ENCODE measurements around the gene C1orf198. TPM values are rescaled to one million over a fixed set of nuclear protein-coding genes. Genes with fewer than 3 reads are reported as not detected.

The C1orf198 gene
- polyA plus RNA-seq, 4 donors, result 85.6 to 102 (median 87.2) TPM

DNA sequence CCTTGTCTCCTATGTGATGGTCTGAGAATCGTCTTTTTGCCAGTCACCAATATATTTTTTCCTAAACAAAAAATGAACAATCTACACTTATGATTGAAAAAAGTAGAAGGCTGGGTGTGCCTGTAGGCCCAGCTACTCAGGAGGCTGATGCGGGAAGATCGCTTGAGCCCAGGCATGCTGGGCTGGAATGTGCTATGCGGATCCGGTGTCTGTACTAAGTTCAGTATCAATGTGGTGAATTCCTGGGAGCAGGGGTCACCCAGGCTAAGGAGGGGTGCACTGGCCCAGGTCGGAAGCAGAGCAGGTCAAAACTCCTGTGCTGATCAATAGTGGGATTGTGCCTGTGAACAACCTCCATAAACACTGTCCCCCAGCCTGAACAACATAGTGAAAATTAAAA is 25.7 kb upstream of the C1orf198 start:
- DNase-seq (ENCODE audit: low read depth in 4 of 4, low spot score in 2 of 4), result no peak

DNA sequence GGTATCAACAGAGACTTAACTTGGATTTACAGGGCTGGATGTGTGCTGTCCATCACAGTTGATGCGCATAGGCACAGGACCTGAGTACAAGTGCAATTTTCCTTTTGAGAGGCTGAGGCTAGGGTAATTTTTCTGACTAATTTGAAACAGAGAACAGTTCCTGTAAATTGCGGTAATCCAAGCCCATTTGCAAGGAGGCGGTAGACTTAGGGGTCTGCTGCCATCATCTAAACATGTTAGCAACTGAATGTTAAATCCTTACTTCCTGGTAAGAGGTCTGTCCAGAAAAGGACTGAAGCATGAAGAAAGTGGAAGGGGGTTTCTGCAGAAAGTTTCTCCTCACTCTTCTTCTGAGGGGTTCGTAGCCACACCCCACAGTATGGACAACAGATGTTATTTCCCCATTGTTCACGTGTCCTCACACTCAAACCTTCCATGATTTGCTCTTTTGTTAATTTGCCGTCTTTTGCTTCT is 23.7 kb upstream of the C1orf198 start:
- no peak for DNase-seq (ENCODE audit: low read depth in 4 of 4, low spot score in 2 of 4)

DNA sequence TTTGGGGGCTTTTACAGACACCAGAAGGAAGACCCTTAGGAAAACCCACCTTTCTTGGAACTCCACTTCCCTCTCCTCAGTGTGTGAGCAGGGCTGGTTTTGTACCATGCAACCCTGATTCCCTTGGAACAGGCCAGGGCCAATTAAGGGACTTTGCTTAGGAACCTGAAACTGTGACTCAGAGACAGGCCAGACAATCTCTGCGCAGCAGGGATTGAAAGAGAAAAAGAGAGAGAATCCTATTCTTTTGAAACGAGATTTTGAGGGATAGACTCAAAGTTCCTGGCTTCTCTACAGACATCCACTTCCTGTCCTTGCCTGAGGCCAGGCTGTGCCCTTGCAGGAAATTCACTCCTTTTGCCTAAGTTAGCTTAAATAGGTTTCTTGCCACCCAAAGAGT is 23.1 kb upstream of the C1orf198 start:
- DNase-seq (ENCODE audit: low read depth in 4 of 4, low spot score in 2 of 4), result no peak

DNA sequence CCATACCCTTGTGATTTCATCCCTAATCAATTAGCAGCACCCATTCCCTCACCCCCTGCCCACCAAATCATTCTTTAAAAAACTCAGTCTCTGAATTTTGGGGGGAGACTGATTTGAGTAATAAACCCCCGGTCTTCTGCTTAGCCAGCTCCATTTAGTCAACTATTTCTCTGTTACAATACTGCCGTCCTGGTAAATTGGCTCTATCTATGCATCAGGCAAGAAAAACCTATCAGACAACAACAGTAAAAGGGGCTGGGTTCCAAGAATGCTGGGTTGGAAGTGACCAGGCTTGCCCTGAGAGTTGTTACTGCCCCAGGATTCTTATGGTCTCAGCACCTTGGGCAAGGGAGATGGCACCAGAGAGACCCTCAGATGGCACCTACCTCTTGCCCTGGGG is 16.3 kb upstream of the C1orf198 start:
- DNase-seq (ENCODE audit: low read depth in 4 of 4, low spot score in 2 of 4), result no peak

DNA sequence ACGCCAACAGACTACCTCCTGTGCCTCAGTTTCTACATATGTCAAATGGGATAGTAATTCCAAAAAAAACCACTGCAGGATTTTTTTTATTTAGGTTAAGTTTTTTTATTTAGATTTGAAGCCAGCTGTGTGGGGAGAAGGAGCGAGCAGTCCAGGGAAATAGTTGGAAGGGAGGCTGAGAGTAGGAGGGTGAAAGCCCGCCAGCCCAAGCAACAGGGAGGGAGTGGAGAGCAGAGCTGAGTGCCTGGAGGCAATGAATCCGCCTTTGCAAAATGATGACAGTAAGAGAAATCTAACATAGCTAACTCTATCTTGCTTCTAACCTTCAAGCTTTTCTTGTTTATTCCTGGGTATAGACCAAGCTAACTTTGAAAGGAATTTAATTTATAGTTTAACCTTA is 15.6 kb upstream of the C1orf198 start:
- no peak for DNase-seq (ENCODE audit: low read depth in 4 of 4, low spot score in 2 of 4)

DNA sequence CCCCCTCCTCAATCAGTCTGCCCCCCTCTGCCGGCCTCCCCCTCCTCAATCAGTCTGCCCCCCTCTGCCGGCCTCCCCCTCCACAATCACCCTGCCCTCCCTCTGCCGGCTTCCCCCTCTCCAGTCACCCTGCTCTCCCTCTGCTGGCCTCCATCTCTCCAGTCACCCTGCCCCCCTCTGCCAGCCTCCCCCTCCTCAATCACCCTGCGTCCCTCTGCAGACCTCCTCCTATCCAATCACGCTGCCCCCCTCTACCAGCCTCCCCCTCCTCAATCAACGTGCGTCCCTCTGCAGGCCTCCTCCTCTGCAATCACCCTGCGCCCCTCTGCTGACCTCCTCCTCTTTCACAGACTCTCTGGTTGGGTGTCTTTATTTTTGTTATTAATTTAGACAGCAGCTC is 11.5 kb upstream of the C1orf198 start:
- no peak for DNase-seq (ENCODE audit: low read depth in 4 of 4, low spot score in 2 of 4)

DNA sequence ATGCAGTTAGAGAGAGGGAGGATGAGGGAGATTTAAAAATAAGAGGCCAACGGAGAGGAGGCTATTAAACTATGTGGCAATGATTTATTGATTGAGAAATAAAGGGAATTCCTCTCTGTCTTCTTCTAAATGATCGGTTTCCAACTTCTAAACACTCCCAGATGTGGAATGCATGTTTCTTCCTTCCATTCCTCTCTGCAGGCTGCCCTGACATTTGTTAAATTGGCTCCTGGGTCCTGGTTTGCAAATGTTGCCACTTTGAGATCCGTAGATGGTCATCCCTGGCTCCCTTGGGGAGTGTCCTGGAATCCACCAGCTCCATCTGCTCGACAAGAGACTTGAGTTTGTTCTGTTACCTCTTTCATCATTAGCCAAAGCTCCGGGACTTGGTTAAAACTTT is 10.3 kb upstream of the C1orf198 start:
- peak in 2 of 4 donors; percentile 32 to 45 for DNase-seq (ENCODE audit: low read depth in 4 of 4, low spot score in 2 of 4)

DNA sequence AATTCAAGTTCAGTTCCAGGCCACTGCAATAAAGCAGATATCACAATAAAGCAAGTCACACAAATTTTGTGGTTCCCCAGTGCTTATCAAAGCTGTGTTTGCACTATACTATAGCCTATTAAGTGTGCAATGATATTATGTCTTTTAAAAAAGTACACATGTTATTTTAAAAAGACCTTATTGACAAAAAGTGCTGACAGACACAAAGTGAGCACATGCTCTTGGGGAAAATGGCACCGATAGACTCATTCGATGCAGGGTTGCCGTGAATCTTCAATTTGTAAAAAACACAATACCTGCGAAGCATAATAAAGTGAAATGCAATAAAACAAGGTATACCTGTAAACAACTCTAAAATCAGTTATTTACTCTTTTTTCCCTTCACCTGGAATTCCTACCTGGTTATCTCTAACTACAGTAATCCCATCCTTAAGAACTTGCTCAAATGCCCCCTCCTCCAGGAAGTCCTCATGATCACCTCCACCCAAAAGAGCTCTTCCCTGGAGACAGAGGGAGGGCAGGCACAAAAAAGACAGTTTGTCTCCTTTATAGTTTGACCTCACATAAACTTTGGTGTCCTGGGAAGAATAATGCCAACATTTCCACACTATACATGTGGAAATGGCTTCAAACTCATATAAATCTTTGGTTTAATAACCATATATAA is 9.7 kb upstream of the C1orf198 start:
- no peak for DNase-seq (ENCODE audit: low read depth in 4 of 4, low spot score in 2 of 4)

DNA sequence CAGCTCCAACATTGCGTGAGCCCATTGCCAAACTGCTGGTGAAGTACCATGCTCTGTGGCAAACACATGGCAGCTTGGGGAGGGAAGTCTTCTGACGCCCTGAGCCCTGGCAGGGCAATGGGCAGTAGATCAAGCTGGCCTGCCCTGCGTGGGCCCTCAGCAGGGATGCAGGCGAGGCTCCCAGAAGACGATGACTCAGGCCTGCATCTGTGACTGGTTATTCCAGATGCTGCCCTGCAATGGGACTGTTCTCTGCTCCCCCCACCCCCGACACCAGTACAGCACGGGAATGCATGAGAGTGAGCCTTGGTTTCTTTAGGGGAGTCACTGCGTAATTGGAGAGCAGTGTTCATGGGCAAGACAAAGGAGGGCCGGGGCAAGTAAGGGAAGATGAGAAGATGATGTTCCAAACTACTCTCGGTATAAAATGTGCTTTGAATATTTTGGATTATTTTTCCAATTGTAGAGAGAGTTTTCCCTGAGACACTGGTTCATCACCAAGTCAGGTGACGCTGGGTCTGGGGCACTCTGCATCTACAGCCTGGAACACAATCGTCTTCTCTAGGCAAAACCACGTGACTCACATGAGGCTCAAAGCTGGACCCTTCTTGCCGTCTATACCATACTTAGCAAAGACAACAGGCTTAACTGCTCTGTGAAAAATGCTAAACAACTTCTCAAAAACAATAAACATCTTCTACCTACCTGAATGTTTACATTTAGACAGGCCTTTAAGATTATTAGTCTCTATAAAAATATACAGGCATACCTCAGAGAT is 9.0 kb upstream of the C1orf198 start:
- no peak for DNase-seq (ENCODE audit: low read depth in 4 of 4, low spot score in 2 of 4)

DNA sequence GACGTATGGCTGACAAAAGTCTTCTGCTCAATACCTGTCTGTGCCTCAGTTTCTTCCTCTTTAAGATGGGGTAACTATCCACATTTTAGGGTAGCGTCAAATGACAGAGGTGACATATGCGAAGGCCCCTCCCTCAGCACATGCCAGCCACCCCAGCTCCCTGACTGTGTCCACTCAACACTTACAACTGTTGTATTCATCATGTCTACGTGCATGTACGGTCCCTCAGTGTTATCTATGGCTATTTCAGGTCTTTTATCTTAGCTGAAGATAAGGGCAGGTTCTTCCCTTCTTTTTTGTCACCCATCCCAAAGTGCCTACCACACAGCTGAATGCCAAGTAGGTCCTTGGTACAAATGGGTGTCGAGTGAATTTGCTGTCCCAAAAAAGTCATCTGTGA is 8.3 kb upstream of the C1orf198 start:
- no peak for DNase-seq (ENCODE audit: low read depth in 4 of 4, low spot score in 2 of 4)

DNA sequence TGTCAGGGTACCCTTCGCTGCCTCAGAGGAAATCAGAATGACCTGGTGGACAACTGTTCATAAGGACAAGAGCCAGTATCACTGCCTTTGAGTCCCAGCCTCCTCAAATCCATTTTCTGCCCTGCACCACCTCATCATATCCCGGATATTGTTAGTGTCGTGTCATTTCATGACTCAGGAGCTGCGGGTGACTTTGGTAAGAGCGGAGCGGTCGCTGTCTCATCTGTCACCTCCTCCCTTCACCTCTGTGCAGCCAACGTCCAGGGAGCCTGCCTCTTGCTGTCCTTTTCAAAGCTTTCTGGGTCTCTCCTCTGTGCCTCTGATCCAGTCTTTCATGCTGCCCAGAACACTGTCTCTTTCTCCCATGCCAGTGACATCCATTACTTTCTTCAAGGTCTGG is 7.0 kb upstream of the C1orf198 start:
- no peak for DNase-seq (ENCODE audit: low read depth in 4 of 4, low spot score in 2 of 4)

DNA sequence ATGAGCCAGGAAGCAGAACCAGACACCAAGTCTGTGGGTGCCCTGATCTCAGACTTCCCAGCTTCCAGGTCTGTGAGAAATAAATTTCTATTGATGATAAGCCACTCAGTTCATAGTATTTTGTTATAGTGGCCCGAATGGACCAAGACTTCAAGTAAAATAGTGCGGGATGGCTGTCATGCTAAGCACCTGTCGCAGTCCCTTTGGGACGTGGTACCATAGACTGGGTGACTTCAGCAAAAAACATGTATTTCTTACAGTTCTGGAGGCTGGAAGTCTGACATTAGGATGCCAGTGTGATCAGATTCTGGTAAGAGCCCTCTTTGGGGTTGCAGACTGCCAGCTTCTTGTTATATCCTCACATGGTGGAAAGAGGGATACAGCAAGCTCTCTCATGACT is 2.6 kb upstream of the C1orf198 start:
- no peak for DNase-seq (ENCODE audit: low read depth in 4 of 4, low spot score in 2 of 4)

DNA sequence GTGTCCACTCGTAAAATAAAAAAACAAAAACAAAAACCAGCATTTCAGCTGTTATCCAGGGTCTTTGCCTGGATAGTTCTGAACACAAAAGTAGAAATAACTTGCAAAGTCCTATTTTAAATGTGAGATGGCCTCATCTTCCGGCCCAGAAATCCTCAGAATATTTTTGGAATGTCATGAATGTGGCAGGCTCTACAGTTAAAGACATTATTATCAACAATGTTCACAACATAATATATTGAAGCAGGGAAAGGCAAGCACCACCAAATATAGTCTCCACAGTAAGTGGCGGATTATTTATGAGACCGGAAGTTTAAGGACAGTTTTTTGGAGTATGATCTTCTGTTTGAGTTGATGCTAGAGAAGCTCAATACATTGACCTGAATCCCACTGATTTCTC is 1.2 kb upstream of the C1orf198 start:
- peak in 2 of 4 donors; percentile 44 to 60 for DNase-seq (ENCODE audit: low read depth in 4 of 4, low spot score in 2 of 4)

DNA sequence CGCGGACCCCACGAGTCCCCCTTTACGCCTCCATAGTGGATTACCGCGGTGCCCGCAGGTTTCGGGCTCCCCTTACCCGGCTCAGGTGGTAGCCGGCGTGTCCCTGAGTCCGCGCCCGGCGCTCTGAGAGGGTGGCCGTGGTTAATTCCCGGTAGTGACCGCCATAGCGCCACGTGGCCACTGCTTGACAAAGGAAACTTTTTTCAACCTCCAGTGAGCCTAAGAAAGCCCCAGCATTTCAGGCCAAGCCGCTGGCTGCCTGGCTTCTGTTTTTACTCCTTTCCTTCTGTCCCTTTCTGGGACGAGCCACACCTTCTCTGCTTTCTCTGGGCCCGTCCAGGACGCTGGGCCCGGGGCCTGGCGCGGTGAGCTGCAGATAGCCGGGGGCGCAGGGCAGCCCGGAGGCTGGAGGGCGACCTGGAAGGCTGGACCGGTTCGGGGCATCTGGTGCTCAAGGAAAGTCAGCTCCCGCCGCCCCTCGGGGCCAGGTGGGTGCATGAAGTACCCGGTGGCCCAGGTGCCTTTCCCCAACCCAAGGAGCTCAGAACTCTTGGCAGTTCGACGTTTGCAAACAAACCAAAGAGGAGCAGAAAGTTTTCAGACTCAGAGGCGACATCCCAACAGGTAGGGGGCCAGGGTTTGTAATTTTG is 540 bp upstream of the C1orf198 start:
- peak in 2 of 4 donors; percentile 47 to 52 for DNase-seq (ENCODE audit: low read depth in 4 of 4, low spot score in 2 of 4)

DNA sequence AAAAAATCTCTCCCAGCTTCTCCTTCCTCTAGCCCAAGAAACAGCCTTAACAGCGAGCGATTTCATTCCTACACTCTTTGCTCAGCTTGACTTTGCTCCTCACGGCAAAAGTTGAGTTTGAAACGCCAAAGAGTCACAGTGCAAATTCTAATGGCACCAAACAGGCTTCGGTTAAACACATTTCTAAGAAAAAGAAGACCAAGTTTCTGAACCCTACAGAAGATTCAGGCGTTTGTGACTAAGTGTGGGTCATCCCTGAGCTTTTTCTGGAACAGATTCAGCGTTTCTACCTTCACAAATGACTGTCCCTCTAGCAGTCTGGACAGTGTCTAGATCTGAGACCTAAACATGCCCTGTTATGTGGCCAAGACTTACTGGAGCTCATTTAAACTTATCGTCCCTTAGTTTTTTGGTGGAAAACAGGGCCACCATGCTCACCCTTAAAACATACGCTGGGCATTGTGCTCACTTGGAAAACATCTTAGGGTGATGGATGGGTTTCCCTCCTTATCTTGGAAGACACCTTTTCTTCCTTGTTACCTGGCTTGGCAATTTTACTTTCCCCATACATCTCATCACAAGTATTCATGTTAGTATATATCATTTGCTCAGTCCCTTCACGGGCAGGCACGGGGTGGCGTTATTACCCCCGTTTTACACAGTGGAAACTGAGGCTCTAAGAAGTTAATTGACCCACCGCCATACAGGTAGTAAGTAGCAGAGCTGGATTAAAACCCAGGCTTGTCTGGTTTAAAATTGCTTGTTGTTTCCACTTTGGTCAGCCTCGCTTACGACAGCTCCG is 1.0 kb downstream of the C1orf198 start:
- peak in 1 of 4 donors; percentile 27 for DNase-seq (ENCODE audit: low read depth in 4 of 4, low spot score in 2 of 4)

DNA sequence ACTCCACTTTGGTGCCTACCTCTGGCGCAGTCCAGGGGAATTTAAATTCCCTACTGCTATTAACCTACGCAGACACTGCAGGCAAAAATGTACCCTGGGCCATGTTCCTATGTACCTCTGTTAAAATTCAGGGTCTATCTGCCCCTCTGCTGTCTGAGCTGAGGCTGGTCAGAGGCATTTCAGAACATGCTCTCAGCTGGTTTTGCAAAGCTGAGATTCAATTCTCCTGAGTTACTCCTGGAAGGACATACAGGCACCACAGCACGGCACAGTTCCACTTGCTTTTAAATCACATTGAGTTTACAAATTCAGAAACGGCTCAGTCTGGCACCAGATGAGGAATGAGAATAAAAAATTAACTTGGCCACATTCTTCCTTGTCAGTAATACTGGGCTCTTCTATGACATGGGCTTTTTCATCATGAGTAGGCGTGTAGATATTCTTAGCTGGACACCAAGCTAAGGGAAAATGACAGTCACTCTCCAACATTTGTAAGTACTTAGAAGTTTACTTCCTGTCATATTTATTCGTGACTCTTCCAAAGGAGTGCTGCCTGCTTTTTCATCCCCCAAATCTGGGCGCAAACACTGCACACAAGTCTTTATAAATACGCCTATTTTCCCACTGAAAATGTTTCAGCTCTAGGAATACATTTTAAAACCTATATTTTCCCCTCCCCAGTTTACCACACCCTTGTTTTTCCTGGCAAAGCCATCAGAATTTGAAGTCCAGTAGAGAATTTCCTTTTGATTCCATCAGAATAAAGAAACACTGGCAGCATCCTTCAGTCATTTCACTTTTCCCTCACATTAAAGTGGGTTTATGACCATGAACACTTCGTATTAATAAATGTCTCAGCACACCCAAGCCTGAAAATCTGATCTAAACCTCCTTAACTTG is 1.9 kb downstream of the C1orf198 start:
- no peak for DNase-seq (ENCODE audit: low read depth in 4 of 4, low spot score in 2 of 4)

DNA sequence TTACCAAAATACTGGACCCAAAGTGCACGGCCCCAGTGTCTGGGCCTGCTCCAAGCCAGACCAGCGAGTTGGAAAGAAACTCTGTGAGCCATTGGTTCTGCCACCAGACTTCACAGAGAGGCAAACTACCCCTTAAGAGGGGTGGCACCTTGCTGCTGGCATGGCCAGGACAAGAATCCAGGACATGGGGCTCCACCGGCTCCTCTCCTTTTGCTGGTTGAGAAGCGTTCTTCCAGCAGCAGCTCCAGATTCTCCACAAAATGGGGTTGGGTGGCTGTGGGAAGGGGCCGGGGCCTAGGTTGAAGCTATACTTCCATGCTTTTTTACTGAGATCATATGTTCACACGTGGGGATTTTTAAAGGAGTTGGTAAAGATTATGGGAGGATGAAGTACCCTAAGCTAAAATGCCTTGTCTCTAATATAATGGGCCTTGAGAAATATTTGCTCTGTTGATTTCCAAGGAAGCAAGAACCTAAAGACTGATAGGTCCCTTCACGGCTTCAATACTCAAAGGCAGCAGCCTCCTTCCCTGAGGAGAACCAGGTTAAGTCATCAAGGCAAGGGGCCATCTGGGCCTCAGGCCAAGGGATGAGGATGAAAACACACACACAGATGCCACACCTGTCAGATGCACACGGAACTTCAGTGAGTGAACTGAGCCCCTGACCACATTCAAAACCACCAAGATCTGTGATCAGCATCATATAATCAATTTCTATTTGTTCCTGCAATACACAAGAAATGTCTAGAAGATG is 3.1 kb downstream of the C1orf198 start:
- DNase-seq (ENCODE audit: low read depth in 4 of 4, low spot score in 2 of 4), result no peak

DNA sequence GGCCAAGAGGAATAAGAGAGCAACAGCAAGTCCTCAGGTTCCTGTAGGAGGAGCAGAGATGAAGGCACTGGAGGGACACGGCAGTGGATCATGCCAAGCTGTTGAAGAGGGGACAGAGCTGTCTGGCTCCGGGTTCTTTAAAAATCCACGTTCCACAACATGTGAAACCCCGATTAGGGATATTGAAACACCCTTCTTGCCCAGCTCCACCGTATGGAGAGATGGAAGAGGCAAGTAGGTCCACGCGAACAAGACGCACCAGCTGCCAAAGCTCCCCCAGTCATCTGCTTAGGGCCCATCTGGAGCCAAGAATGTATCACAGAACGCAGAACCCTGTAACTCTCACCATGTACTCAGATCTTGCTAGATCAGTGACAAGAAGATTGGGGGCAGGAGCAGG is 3.9 kb downstream of the C1orf198 start:
- DNase-seq (ENCODE audit: low read depth in 4 of 4, low spot score in 2 of 4), result no peak

DNA sequence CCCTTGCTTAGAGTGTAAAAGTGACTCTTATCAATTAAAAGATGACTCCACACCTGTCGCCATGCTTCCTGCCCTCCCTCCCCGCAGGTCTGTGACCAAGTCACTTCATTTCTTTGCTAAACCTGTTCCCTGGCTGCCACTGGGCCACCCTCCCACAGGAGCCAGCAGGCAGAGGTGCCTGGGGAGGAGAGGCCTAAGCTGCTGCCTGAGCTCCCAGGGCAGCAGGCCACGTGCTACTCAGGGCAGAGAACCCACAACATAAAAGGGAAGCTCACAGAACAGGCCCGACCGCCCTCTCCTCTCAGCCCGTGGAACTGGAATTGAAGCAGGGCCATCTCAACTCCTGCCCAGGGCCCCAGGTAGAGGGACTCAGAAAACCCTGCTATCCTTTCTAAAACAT is 4.9 kb downstream of the C1orf198 start:
- DNase-seq (ENCODE audit: low read depth in 4 of 4, low spot score in 2 of 4), result no peak
